HepG2 (cell line): Measurements from ENCODE around the gene AFTPH. TPM values are rescaled to one million over a fixed set of nuclear protein-coding genes. Genes with fewer than 3 reads are reported as not detected.

Source experiments
- ATAC-seq: fragments of 200-7000 bp; cut with Tn5 transposase; 3 replicates; pipeline ENCODE4 v1.9.1; 2020; ENCODE audit warnings: mild to moderate bottlenecking, moderate library complexity
- BruUV-seq: library from RNA; stranded (reverse); fragments of 400-500 nt; replicated peaks from 2 replicates; lab custom pipeline; 2021; lab: Mats Ljungman, UMichigan
- CTCF ChIA-PET: fragments of 300-600 bp; formaldehyde crosslinking; extraction: SDS; loops from one replicate; lab custom pipeline; 2021; ENCODE audit warnings: low total read pairs, inconsistent platforms, low intra/inter-chr PET ratio; lab: Yijun Ruan, JAX
- POLR2A ChIA-PET: fragments of 350-600 bp; sonication (Branson Sonifier 250); formaldehyde crosslinking; loops from one replicate; lab custom pipeline; 2020; ENCODE audit warnings: antibody characterized with exemption, inconsistent platforms; lab: Yijun Ruan, JAX
- DNase-seq: peaks from one replicate; pipeline ENCODE4 v3.0.0-alpha.2; 2015; ENCODE audit warnings: low spot score
- FAIRE-seq: peaks from 3 replicates; lab custom pipeline; 2011; peaks lifted over from hg19 to GRCh38; lab: Jason Lieb, UNC
- H2AFZ ChIP-seq: one replicate; pipeline ENCODE4 v1.6.1; 2011; ENCODE audit warnings: low read length, inconsistent platforms
- H3K27ac ChIP-seq: fragments of 300-600 bp; 3 replicates; pipeline ENCODE4 v1.8.0; 2011; ENCODE audit warnings: mixed run types, mild to moderate bottlenecking, mixed read lengths, low read length, inconsistent platforms; ENCODE audit not compliant: insufficient read depth; ENCODE audit errors: extremely low read length
- H3K27me3 ChIP-seq, 2 experiments: fragments of 200-600 bp in 1 of 2; 2 replicates in 1 of 2; 3 replicates in 1 of 2; pipeline versions ENCODE4 v1.6.0 to v1.8.0; 2011; ENCODE audit warnings: low read length in 2 of 2, mild to moderate bottlenecking in 2 of 2, moderate library complexity in 2 of 2, inconsistent platforms in 1 of 2; ENCODE audit not compliant: insufficient read depth in 2 of 2, control insufficient read depth in 1 of 2
- H3K36me3 ChIP-seq, 2 experiments: fragments of 200-600 bp in 1 of 2; replicated peaks in 1 of 2; 2 replicates in 1 of 2; 3 replicates in 1 of 2; pipeline versions ENCODE4 v1.5.1 to v1.8.0; 2011; ENCODE audit warnings: low read length in 2 of 2, inconsistent platforms in 1 of 2; ENCODE audit not compliant: insufficient read depth in 2 of 2, control insufficient read depth in 1 of 2
- H3K4me1 ChIP-seq: 2 replicates; pipeline ENCODE4 v1.5.1; 2012; ENCODE audit warnings: low read length, inconsistent platforms; ENCODE audit not compliant: insufficient read depth
- H3K4me2 ChIP-seq: 2 replicates; pipeline ENCODE4 v1.6.0; 2011; ENCODE audit warnings: low read depth, low read length, inconsistent platforms
- H3K4me3 ChIP-seq, 3 experiments: fragments of 200-600 bp in 1 of 3; sonication (generic), shearing (Covaris generic) in 1 of 3; replicated peaks in 1 of 3; 2 replicates each; pipeline ENCODE4 v1.5.1; 2011 to 2016; ENCODE audit warnings: low read length in 3 of 3, inconsistent platforms in 2 of 3, low read depth in 2 of 3, mild to moderate bottlenecking in 2 of 3, control low read depth in 1 of 3, mixed read lengths in 1 of 3; ENCODE audit not compliant: insufficient read depth in 1 of 3
- H3K79me2 ChIP-seq: one replicate; pipeline ENCODE4 v1.6.1; 2011; ENCODE audit warnings: low read length, inconsistent platforms; ENCODE audit not compliant: insufficient read depth
- H3K9ac ChIP-seq: 2 replicates; pipeline ENCODE4 v1.6.0; 2011; ENCODE audit warnings: mild to moderate bottlenecking, low read depth, low read length, inconsistent platforms; ENCODE audit not compliant: insufficient read depth
- H3K9me3 ChIP-seq: 2 replicates; pipeline ENCODE4 v1.5.1; 2012; ENCODE audit warnings: mild to moderate bottlenecking, low read length
- H4K20me1 ChIP-seq: 2 replicates; pipeline ENCODE4 v1.6.0; 2011; ENCODE audit warnings: inconsistent platforms, mild to moderate bottlenecking, low read length, moderate library complexity; ENCODE audit not compliant: insufficient read depth
- KDM1A ChIP-seq: IDR thresholded peaks from 2 replicates; pipeline ENCODE4 v1.6.1; 2016; ENCODE audit warnings: missing compliant biosample characterization
- NCOA5 ChIP-seq: sonication (generic); formaldehyde crosslinking; IDR thresholded peaks from 2 replicates; pipeline ENCODE4 v1.4.0; 2020; ENCODE audit warnings: missing genetic modification reagents
- PAX8 ChIP-seq: sonication (generic); formaldehyde crosslinking; IDR thresholded peaks from 2 replicates; pipeline ENCODE4 v1.8.0; 2022; ENCODE audit warnings: mild to moderate bottlenecking, missing genetic modification reagents, borderline replicate concordance
- POLR2A ChIP-seq, 2 experiments: IDR thresholded peaks; 2 replicates each; pipeline ENCODE4 v1.6.1; 2011; ENCODE audit warnings: low read depth in 2 of 2, low read length in 2 of 2, mild to moderate bottlenecking in 1 of 2, moderate library complexity in 1 of 2; ENCODE audit not compliant: insufficient read depth in 1 of 2
- SKI ChIP-seq: fragments of 450-650 bp; IDR thresholded peaks from one replicate; pipeline ENCODE4 v1.6.1; 2018; ENCODE audit warnings: mild to moderate bottlenecking; ENCODE audit not compliant: partially characterized antibody
- SPEN ChIP-seq: sonication (generic); formaldehyde crosslinking; IDR thresholded peaks from 2 replicates; pipeline ENCODE4 v1.5.1; 2020; ENCODE audit warnings: low read depth, mild to moderate bottlenecking, missing genetic modification reagents
- ZNF101 ChIP-seq: sonication (generic); formaldehyde crosslinking; IDR thresholded peaks from 2 replicates; pipeline ENCODE4 v1.4.0; 2020; ENCODE audit warnings: mild to moderate bottlenecking, low read depth, missing genetic modification reagents, borderline replicate concordance
- ZNF180 ChIP-seq: sonication (generic); formaldehyde crosslinking; IDR thresholded peaks from 2 replicates; pipeline ENCODE4 v1.4.0; 2020; ENCODE audit warnings: low read depth, missing genetic modification reagents, borderline replicate concordance
- ZNF589 ChIP-seq: sonication (generic); formaldehyde crosslinking; conservative IDR thresholded peaks from 2 replicates; pipeline ENCODE4 v1.8.0; 2022; ENCODE audit warnings: mild to moderate bottlenecking, moderate library complexity, missing genetic modification reagents
- ZNF710 ChIP-seq: sonication (generic); formaldehyde crosslinking; IDR thresholded peaks from 2 replicates; pipeline ENCODE4 v1.5.0; 2020; ENCODE audit warnings: mild to moderate bottlenecking, missing genetic modification reagents, borderline replicate concordance
- ZNF883 ChIP-seq: sonication (generic); formaldehyde crosslinking; IDR thresholded peaks from 2 replicates; pipeline ENCODE4 v1.5.1; 2020; ENCODE audit warnings: mild to moderate bottlenecking, missing genetic modification reagents; ENCODE audit errors: not compliant biosample characterization
- in situ Hi-C: cut with HindIII; loops from 2 replicates; pipeline ENCODE4 v1.10.0; 2017; ENCODE audit warnings: low pct_unique_long_range_greater_than_20kb; ENCODE audit not compliant: extremely low pct_ligation_motif_present
- intact Hi-C: fragments of 100-400 bp; cut with micrococcal nuclease; formaldehyde crosslinking; loops from one replicate; pipeline ENCODE4 v1.10.0; 2022; ENCODE audit not compliant: unreplicated experiment
- polyA plus RNA-seq, 8 experiments: library from polyadenylated mRNA; depleted of rRNA in 3 of 8; stranded (reverse) in 7 of 8; unstranded in 1 of 8; fragments of >200 nt; fragmentation: Illumina TruSeq in 4 of 8; extraction: Trizol in 4 of 8; gene quantifications; 2 replicates each; pipeline versions ENCODE4 v1.2.1 to v1.2.3, GENCODE V29; 2011 to 2016; ENCODE audit warnings: low read depth in 4 of 8, missing spikeins in 1 of 8, mixed read lengths in 1 of 8; ENCODE audit not compliant: insufficient read depth in 1 of 8
- total RNA-seq, 5 experiments: library from RNA; depleted of rRNA; stranded (reverse); fragments of >200 nt; fragmentation: Illumina TruSeq; extraction: Trizol; gene quantifications; 2 replicates each; pipeline ENCODE4 v1.2.3, GENCODE V29; 2016; ENCODE audit warnings: low read depth in 1 of 5

AFTPH gene
- total and polyA plus RNA-seq, 2 of the 13 experiments (the other 11 are each of a cell fraction or from before 2014, with no cell fraction given) = 27.5 to 36.8 TPM

GRCh38 chr2:64587561-64587960 lies 63.4 kb downstream of the AFTPH start:
- Histone ChIP-seq H3K9ac (no peak overlapping the region), H3K4me3 (no peak overlapping the region), H2AFZ (no peak overlapping the region), H3K36me3 (peaks cover 19 to 51% of the 10 kb centered on the region in 2 experiments), H3K79me2 (no peaks in the 10 kb centered on the region), H3K27me3 (no peaks in the 10 kb centered on the region), H3K9me3 (no peaks in the 10 kb centered on the region), H3K4me2 (no peak overlapping the region), H3K27ac (no peak overlapping the region), H3K4me1 (no peaks in the 10 kb centered on the region), H4K20me1 (no peaks in the 10 kb centered on the region)
- intact Hi-C loops = loop anchor here (2.0 kb wide), 1 partner anchor 57 kb away; no protein-coding TSS in a partner anchor
- ChIA-PET CTCF (interaction anchor here (0.9 to 3.9 kb wide), 5 partner anchors 244 to 326 kb away, joined by 3 to 20 read pairs (median 4); no protein-coding TSS in a partner anchor), POLR2A (no interaction called here)
- TF ChIP-seq KDM1A (no peak), ZNF589 (no peak), ZNF710 (CRISPR knock-in tag) (no peak), SKI (no peak), ZNF883 (CRISPR knock-in tag) (no peak), ZNF101 (CRISPR knock-in tag) (no peak), NCOA5 (no peak), PAX8 (CRISPR knock-in tag) (no peak), ZNF180 (CRISPR knock-in tag) (no peak), SPEN (CRISPR knock-in tag) (no peak), POLR2A (IDR thresholded peaks at IDR 0.05; ENCODE audit: insufficient read depth in 1 of 2, low read depth in 2 of 2, low read length in 2 of 2) (no peak)
- FAIRE-seq (no peak), ATAC-seq (no peak), DNase-seq (no peak)
- in situ Hi-C loops = no loop called here
- no TSS peak for BruUV-seq
